Measurements from ENCODE around the gene STOM. TPM values are rescaled to one million over a fixed set of nuclear protein-coding genes. Genes with fewer than 3 reads are reported as not detected.
A peak's percentile ranks its signal among the peaks of the same experiment; 100 is the strongest.

Gene STOM
- total RNA-seq, 1 donor from 2014 or later: 301 TPM

DNA sequence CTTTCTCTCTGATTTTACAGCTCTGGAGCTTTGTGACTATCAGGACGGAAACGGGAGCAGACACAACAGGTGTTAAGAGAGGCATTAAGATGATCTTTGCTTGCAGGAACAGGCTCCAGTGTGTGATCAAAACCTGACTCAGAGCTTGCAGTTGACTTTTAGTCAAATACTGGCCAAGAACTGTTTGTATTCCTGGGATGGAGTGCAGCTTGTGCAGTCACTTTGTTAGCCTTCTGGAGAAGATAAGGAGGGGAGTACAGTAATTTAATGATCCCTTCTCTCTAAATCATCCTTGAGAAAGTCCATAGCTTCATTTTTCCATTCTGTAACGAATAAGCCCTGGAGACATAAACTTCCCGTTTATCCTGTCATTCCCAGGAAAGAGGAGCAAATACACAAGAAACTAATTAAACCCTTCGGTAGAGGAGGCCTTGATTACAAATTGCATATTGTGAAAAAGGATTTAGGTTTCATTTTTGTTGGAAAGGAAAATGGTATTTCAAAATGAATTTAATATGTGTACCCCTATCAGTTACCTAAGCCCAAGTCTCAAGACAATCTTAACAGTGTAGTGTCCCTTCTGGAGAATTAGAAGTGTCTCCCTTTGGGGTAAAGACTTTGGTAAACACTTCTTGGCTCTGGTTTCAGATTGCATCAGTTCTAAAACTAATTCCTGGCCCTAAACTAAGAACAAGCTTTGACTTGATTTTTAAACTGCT, 3.1 kb upstream of the STOM start:
- intact Hi-C loops (cut with DNase I): no loop called here
- no peak for DNase-seq (ENCODE audit: low spot score)

DNA sequence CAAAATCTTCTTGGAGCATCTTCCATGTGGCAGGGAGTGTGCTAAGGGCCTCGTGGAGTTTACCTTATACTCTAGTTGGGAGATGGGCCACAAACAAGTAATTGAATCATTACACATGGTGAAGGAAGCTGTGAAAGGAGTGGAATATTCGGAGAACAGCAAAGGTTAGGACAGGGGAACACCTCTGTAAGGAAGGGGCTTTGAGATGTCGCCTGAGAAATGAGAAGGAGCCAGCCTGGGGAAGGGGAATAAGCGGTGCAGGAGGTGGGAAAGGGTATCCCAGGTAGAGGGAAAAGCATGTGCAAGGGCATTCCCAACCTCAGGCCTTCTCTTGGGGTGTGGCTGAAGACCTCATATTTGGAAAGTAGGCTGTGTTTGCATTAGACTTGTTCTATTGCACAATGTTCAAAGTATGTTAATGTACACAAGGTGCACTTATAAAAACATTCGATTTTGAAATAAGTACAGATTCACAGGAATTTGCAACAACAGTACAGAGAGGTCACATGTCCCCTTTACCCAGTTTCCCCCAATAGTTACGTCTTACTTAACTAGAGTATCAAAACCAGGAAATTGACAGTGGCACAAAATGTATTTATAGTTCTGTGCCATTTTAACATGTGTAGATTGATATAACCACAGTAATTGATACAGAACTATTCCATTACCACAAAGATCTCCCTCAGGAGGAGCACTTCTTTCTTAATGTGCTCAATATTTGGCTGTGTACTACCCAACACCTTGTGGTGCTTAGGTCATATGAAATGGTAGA, 2.4 kb upstream of the STOM start:
- intact Hi-C loops (cut with DNase I): no loop called here
- ATAC-seq: no peak

More for the DNA sequence above, 3.1 kb upstream of the STOM start:
- ATAC-seq: peak; percentile 14

DNA sequence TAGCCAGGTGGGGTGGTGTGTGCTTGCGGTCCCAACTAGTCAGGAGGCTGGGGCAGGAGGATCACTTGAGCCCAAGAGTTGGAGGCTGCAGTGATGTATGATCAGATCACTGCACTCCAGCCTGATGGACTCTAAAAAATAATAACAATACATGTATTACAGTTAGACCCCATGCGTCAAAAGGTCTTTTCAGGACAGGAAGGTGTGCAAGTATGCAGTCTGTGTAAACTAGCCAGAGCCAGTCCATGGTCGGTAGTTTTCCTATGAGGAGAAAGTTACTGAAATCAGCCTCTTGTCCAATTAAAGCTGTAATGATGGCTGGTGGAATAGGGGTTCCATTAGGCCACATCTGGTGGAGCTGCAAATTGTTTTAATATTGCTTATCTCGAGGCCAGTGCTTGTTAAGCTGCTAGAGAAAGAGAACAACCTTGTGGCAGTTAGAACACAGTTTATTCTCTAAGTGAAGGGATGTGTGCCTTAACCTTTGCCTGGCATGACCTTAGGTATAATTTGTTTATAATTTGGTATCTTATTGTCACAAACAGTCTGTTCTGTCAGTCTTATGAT, 1.5 kb upstream of the STOM start:
- DNase-seq (ENCODE audit: low spot score): no peak
- intact Hi-C loops (cut with DNase I): no loop called here
- ATAC-seq: no peak

More for the DNA sequence above, 2.4 kb upstream of the STOM start:
- no peak for DNase-seq (ENCODE audit: low spot score)

DNA sequence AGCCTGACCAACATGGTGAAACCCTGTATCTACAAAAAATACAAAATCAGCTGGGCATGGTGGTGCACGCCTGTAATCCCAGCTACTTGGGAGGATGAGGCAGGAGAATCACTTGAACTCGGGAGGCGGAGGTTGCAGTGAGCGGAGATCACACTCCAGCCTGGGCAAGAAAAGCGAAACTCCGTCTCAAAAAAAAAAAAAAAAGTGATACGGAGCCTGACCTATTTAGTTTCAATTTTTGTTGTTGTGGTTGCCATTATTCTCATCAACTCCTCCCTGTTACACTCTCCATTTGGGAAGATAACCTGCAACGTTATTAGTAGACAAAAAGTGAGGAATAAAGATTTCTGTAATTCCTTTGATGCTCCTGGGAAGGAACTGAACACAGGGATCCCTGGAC, 1.3 kb downstream of the STOM start:
- ATAC-seq (no peak), DNase-seq (ENCODE audit: low spot score) (no peak)
- intact Hi-C loops (cut with DNase I): no loop called here

DNA sequence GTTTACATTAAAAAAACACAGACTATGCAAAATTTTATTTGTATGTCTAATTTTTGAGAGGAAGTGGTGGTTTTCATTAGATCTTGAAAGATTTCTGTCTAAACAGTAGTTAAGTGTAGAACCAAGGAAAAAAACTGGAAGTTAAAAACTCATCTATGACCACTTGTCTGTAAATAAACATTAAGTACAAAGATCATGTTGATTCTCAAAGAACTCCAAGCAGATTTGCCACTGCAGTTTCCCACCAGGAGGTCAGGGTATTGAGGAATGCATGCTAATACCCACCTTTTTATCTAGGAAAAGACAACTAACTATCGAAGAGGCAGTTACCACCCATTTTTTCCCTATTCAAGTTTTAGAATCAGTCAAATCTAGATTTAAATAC, 1.9 kb downstream of the STOM start:
- DNase-seq (ENCODE audit: low spot score) (no peak), ATAC-seq (no peak)
- intact Hi-C loops (cut with DNase I): no loop called here

DNA sequence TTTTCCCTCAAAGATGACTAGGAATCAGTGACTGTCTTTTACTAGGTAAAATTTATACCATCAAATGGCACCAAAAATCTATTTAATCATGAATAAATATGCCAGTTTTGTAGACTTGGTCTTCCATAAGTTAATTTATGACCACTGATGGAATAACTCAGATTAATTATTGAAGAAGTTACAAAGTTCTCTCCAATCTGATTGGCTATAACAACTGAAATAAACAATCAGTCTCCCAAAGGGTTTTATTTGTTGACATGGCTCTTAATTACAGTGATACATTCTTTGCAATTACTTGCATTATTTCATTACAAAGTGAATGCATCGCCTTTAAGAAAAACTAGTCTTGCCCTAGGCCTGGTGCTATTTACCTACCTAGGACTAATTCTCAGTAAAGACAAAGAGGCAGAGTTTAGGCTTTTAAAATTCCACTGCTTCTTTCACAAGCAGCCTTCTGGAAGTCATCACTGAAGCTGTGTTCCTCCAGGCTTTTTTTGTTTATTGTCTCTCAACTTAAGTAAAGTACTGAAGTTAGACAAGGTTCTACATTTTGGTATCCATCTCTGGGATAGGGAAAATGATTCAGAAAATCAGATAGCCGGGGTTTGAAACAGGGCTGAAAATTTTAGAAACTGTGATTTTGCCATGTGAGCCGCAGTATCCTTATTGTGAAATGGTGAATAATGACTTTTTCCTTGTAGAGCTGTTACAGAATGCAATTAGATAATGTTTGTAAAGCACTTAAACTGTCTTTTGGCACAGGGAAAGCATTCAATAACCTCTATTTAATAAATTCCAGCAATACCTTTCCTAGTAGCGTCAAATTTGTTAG, 2.5 kb downstream of the STOM start:
- ATAC-seq (no peak), DNase-seq (ENCODE audit: low spot score) (no peak)
- intact Hi-C loops (cut with DNase I): no loop called here

DNA sequence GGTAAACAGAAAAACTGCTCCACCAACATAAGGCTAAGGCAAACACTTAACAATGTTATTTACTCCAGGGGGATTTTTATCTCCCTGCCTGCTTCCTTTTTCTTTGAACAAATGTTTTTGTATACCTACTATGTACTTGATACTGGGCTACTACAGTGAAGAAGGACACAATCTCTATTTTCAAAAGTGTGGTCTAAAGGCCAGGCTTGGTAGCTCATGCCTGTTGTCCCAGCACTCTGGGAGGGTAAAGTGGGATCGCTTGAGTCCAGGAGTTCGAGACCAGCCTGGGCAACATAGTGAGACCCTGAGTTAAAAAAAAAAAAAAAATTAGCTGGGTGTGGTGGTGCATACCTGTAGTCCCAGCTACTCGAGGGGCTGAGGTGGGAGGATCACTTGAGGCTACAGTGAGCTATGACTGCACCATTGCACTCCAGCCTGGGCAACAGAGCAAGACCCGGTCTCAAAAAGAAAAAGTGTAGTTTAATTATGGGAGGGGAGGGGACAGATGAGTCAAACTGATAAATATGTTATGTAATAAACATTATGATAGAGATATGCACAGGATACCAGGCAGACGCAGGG, 3.3 kb downstream of the STOM start:
- intact Hi-C loops (cut with DNase I): no loop called here
- DNase-seq (ENCODE audit: low spot score) (no peak), ATAC-seq (no peak)

DNA sequence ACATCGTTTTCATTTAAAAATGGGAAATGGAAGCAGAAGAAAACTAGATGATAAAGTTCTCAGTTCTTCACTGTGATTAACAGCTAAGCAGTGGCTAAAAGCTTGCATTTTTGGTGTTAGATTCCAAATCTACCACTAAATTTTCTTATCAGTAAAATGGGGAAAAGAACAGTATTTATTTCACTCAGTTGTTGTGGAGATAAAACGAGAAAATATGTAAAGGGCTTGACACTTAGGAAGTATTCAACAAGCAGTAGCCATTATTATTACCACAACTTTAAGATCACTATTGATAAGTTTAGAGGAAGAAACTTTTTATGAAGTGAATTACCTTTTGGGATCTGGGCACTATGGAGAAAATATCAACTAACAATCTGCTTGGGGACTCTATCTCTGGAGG, 4.5 kb downstream of the STOM start:
- DNase-seq (ENCODE audit: low spot score) (no peak), ATAC-seq (no peak)
- intact Hi-C loops (cut with DNase I): no loop called here

DNA sequence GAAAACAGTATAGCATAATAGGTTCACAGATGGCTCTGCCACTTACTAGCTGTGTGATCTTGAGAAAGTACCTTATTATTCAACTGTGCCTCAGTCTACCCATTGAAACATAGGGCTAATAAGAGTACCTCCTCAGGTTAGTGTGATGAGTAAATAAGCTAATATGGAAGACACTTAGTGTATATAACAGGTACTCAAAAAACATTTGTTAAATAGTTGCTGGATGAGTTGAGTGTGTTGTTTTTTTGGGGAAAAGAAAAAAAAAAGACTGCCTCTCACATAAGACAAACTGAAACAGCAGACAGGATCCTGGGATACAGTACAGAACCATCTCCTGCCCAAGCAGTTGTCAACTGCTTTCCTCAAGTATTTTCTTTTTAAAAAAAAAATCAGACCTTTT, 5.2 kb downstream of the STOM start:
- ATAC-seq: no peak
- no peak for DNase-seq (ENCODE audit: low spot score)
- intact Hi-C loops (cut with DNase I): no loop called here

DNA sequence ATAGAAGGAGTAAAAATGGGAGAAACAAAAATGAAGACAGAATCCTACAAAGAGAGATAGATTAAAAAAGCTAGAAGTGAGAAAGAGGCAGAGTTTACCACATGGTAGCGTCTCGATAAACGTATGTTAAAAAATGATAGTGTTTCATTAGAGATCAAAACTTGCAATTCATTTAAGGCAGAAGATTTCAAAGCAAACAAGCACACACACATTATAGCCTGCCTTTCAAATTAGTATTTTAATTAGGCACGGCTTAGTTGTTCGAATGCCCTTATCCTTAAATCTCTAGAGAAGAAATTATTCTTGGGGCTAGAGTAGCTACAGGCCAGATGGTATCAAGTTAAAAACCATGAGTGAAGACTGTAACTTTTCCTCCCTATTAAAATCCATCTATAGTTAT, 6.0 kb downstream of the STOM start:
- ATAC-seq (no peak), DNase-seq (ENCODE audit: low spot score) (no peak)
- intact Hi-C loops (cut with DNase I): no loop called here

DNA sequence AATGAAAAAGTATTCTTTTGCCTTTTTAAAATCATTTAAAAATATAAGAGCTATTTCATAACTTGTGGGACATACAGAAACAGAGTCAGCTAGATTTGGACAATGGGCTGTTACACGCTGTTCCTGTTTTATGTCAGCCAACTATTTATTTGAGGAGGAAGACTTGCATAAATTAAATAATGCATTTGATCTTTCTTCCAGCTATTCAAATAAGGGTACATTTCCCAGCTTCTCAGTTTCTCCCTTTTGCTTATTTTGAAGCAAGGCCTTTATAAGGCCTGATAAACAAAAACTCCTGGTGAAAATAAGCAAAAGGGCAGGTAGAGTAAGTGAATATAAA, 6.5 kb downstream of the STOM start:
- intact Hi-C loops (cut with DNase I): no loop called here
- no peak for DNase-seq (ENCODE audit: low spot score)
- ATAC-seq: no peak

DNA sequence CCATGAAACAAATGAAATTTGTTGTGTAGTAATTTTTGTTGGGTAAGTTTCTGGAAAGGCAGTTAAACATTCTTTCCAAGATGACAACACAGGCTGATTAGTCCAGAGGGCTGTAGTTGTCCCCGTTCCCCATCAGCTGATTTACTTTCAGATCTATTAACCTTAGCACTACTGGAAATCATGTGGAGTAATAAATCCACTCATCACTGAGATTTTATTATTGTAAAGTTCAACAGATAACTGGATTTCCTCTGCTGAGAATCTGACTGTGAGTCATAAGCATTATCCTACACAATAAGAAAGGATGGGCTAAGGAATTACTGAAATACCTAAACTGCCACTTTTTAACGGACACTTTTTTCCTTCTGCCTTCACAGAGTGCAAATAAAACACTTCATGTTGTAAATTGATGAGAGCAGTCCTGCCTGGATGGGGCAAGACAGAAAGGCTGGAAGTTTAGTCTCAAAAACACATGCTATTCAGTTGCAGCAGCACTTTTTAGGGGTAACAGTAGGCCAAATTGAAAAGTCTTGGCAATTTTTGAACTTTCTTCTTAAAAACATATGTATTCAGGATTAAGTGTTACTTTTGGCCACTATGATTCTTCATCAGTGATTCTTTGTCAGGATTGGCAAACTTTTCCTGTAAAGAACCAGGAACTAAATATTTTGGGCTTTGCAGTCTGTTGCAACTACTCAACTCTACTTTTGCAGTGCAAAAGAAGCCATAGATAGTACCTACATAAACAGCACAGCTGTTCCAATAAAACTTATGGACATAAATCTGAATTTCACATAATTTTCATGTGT, 7.0 kb downstream of the STOM start:
- no peak for DNase-seq (ENCODE audit: low spot score)
- intact Hi-C loops (cut with DNase I): no loop called here
- peak; percentile 88 for ATAC-seq

DNA sequence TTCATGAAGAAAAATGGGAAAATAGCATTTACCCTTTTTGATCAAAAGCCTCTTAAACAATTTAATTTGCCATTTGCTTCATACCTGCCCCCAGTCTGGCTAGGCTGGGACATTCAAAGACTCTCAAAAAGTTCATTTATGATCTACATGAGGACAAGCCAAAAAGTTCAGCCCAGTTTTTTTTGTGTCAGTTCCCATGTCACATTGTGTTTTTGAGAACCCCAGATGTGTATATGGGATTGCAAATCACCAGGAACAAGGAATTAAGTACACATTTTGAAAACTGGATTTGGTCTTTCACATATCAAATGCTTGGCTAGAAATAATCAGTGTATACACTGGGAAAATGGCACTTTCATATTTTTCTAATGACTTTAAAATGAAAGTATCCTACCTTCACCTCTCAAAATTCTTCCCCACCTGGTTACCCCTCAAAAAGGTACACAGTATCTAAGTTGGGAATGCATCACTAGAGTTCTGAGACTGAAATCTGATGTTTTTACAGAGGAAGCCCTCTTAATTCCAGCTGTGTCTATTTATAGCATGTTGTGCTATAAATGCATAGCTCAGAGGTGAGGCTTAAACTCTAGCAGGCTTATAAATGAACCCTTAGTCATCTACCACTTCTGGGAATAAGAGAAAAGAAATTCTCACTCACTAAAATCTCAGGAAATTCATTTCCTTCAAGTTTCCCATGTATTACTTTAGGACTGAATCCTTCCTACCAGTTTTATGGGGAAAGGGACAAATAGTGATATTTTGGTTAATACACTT, 9.3 kb downstream of the STOM start:
- intact Hi-C loops (cut with DNase I): no loop called here
- ATAC-seq (no peak), DNase-seq (ENCODE audit: low spot score) (no peak)

DNA sequence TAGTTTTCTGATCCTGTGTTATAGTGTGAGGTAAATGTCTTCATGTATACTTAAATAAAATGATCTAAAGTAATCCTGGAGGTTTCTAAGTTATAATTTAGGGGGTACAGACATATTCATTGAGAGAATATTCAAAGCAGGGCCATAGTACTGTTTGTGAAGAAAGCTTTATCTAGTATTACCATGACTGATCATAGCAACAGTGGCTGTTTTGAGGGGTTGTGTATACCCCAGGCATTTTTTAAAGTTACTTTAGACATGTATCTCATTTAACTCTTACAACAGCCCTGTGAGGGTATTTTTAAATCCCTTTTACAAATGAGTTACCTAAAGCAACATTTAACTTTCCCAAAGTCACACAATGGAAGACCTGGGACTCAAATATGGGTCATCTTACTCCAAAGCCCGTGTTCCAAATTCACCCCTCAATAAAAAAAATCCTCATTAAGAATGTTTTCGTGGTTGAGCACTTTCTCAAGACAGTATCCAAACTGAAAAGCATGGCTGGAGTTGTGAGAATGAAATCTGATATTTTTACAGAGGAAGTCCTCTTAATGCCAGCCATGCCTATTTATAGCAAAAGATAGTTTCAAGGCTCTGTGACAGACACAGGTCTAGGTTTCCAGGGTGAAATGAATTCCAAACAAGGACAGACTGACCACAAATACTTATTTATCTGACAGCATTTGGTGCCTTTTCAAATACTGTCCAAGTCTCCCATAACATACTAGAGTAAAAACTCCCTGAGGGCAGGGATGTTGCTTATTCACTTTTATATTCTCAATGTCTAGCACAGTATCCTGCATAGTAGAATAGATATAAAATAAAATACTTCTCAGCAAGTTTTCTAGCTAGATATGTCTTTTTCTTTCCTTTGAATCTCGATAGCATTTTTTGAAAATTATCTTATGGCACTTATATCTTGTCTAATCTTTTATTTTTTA, 10.4 kb downstream of the STOM start:
- intact Hi-C loops (cut with DNase I): no loop called here
- ATAC-seq (no peak), DNase-seq (ENCODE audit: low spot score) (no peak)

DNA sequence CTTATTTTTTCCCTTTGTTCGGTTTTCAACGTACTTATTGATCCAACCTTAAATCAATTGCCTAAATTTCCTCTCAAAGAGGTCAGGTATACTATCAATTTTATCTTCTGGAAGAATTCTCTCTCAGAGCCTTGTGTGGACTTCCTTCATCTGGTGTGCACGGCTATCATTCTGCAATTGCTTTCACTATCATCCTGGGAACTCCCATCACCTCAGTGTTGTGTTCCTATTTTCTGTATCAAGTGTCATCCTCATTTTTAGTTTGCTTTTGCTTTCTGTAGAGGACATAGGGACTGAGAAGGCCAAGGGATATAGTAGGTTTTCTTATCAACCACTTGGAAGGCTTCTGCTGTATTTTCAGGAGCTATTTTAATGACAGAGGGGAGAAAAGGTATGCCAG, 11.3 kb downstream of the STOM start:
- ATAC-seq (no peak), DNase-seq (ENCODE audit: low spot score) (no peak)
- intact Hi-C loops (cut with DNase I): no loop called here

DNA sequence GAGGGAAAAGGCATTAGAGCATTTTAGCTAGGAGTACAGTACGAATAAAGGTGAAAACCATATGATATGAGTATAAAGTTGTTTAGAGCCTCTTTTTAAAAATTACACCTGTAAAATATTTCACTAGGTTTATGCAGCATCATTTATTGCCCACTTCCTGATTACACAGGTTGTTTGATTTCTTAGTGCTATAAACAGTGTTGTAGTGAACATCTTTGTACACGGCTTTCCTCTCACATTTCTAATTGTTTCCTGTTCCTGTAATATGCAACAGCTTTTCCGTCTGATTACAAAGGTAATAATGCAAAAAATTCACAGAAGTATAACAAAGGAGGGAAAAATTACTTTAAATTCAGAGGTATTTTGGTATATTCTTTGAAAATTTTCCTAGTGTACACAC, 13.0 kb downstream of the STOM start:
- no peak for ATAC-seq
- no peak for DNase-seq (ENCODE audit: low spot score)
- intact Hi-C loops (cut with DNase I): no loop called here

DNA sequence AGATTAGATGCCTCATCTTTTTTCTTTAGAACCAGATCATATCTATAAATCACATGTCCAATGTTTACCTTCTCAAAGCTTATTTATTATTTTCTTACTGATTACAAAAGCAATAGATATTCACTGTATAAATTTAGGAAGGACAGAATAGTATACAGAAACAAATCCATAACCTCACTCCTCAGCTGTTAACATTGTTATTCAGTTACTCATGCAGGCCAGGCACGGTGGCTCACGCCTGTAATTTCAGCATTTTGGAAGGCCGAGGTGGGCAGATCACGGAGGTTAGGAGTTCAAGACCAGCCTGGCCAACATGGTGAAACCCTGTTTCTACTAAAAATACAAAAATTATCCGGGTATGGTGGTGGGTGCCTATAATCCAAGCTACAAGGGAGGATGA, 15.3 kb downstream of the STOM start:
- intact Hi-C loops (cut with DNase I): no loop called here
- ATAC-seq (no peak), DNase-seq (ENCODE audit: low spot score) (no peak)

Measured in sciatic nerve (tissue), 2 donors.